Fibroblast of lung (primary cell): ENCODE measurements around the gene PCP4.

Experiments
- EZH2 ChIP-seq: IDR thresholded peaks from 2 replicates; pipeline ENCODE4 v1.5.1; 2012; ENCODE audit warnings: low read length, control low read depth, mild to moderate bottlenecking; ENCODE audit errors: missing control alignments
- TF ChIP-seq, protein P1 (sequence below), 2 donors: IDR thresholded peaks in 1 of 2; conservative IDR thresholded peaks in 1 of 2; 1 replicate in 1 of 2; 2 replicates in 1 of 2; pipeline ENCODE4 v1.5.1; 2011 to 2012; ENCODE audit warnings: low read length in 2 of 2, control low read depth in 1 of 2, inconsistent platforms in 1 of 2, low read depth in 1 of 2, mild to moderate bottlenecking in 1 of 2

DNA sequence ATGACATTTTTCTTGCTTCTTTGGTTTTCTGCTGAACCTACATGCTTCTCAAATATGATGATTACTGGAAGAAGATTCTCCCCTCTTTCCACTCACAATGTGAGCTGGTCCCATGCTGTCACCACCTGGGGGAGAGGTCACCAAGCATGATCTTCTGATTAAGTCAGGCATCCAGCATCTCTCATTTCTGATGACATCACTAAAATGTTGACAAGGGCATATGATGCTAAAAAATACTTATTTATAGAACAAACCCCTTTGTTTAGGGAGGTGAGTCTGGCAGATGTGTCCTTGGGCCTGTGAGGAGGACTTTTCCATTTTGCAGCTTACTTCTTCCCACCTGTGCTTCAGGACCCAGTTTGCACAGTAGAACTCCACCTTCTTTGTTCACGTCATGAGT, 42.0 kb upstream of the PCP4 start:
- no peak for TF ChIP-seq EZH2
- TF ChIP-seq, protein P1, sequence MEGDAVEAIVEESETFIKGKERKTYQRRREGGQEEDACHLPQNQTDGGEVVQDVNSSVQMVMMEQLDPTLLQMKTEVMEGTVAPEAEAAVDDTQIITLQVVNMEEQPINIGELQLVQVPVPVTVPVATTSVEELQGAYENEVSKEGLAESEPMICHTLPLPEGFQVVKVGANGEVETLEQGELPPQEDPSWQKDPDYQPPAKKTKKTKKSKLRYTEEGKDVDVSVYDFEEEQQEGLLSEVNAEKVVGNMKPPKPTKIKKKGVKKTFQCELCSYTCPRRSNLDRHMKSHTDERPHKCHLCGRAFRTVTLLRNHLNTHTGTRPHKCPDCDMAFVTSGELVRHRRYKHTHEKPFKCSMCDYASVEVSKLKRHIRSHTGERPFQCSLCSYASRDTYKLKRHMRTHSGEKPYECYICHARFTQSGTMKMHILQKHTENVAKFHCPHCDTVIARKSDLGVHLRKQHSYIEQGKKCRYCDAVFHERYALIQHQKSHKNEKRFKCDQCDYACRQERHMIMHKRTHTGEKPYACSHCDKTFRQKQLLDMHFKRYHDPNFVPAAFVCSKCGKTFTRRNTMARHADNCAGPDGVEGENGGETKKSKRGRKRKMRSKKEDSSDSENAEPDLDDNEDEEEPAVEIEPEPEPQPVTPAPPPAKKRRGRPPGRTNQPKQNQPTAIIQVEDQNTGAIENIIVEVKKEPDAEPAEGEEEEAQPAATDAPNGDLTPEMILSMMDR (conservative IDR thresholded peaks at IDR 0.05 in 1 of 2, IDR thresholded peaks at IDR 0.05 in 1 of 2; ENCODE audit: low read depth in 1 of 2, low read length in 2 of 2): no peak
